GM10248 (cell line): ENCODE results near the gene DRICH1.

ENCODE experiments used
- CTCF ChIA-PET: fragments of 300-600 bp; sonication (Branson Sonifier 250); formaldehyde crosslinking; extraction: SDS; loops from one replicate; lab custom pipeline; 2021; ENCODE audit warnings: antibody characterized with exemption; lab: Yijun Ruan, JAX
- POLR2A ChIA-PET: fragments of 350-650 bp; sonication (Branson Sonifier 250); formaldehyde crosslinking; extraction: SDS; loops from one replicate; lab custom pipeline; 2020; ENCODE audit warnings: antibody characterized with exemption; lab: Yijun Ruan, JAX
- DNase-seq: peaks from one replicate; pipeline ENCODE4 v3.0.0; 2012; ENCODE audit errors: extremely low spot score
- TF ChIP-seq, protein P1 (sequence below): IDR thresholded peaks from 2 replicates; pipeline ENCODE4 v1.5.1; 2012; ENCODE audit warnings: mild to moderate bottlenecking, low read depth; ENCODE audit errors: extremely low read depth, missing control alignments, control extremely low read depth

DRICH1 gene

DNA sequence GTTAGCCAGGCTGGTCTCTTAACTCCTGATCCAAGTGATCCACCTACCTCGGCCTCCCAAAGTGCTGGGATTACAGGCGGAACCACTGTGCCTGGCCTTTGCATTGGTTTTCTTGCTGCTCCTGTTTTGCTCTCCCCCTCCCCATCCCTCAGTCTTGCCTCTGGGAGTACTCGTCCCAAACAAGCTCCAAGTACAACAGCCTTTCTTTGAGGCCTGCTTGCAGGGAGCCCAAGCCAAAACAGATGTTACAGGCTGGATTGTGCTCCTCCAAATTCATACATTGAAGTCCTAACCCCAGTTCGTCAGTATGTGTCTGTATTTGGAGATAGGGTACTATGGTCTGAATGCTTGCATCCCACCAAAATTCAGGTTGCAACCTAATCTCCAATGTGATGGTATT, 60.6 kb downstream of the DRICH1 start:
- POLR2A ChIA-PET: no interaction called here
- TF ChIP-seq, protein P1, sequence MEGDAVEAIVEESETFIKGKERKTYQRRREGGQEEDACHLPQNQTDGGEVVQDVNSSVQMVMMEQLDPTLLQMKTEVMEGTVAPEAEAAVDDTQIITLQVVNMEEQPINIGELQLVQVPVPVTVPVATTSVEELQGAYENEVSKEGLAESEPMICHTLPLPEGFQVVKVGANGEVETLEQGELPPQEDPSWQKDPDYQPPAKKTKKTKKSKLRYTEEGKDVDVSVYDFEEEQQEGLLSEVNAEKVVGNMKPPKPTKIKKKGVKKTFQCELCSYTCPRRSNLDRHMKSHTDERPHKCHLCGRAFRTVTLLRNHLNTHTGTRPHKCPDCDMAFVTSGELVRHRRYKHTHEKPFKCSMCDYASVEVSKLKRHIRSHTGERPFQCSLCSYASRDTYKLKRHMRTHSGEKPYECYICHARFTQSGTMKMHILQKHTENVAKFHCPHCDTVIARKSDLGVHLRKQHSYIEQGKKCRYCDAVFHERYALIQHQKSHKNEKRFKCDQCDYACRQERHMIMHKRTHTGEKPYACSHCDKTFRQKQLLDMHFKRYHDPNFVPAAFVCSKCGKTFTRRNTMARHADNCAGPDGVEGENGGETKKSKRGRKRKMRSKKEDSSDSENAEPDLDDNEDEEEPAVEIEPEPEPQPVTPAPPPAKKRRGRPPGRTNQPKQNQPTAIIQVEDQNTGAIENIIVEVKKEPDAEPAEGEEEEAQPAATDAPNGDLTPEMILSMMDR: no peak
- CTCF ChIA-PET: interaction anchor here (1.2 kb wide), 1 partner anchor 10 kb away, joined by 3 read pairs; no protein-coding TSS in a partner anchor
- no peak for DNase-seq

DNA sequence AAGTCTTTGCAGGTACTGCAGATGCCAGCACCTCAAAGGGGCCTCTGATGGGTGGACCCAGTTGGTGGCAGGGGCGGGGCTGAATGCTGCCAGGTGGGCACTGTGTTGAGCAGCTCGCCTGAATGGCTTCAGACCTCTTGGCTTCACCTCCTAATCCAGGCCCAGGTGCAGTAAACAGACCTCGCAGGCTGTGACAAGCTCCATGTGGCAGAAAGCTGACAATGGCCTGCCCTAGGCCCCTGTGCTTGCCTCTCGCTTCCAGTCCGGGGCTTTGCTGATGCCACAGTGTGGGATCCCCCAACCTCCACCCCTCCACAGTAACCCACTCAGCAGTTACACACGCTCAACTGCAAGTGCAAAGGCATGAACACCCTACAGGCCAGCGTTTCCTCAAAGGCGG, 61.4 kb downstream of the DRICH1 start:
- DNase-seq: peak; percentile 5
- ChIA-PET POLR2A (no interaction called here), CTCF (interaction anchor here (1.2 to 1.6 kb wide), 2 partner anchors 11 to 20 kb away, joined by 3 to 5 read pairs; no protein-coding TSS in a partner anchor)
- TF ChIP-seq, protein P1: no peak

DNA sequence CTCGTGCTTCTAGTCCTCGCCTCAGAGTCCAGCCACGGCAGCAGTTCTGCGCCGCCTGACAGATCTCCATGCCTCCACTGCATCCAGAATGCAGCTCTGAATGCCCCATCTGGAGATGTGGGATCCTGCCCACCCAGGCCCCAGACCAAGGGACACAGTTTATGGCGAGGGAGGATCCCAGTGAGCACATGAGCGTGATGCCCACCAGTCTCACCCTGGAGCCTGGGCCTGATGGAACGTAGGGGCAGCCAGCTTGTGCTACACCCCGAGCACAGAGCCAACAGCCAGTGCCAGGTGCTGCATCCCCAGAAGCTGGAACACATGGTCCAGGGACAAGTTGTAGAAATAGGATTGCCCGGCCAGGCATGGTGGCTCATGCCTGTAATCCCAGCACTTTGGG, 62.4 kb downstream of the DRICH1 start:
- DNase-seq: no peak
- TF ChIP-seq, protein P1: no peak
- CTCF ChIA-PET: interaction anchor here (1.6 kb wide), 1 partner anchor 21 kb away, joined by 5 read pairs; no protein-coding TSS in a partner anchor
- POLR2A ChIA-PET: no interaction called here

DNA sequence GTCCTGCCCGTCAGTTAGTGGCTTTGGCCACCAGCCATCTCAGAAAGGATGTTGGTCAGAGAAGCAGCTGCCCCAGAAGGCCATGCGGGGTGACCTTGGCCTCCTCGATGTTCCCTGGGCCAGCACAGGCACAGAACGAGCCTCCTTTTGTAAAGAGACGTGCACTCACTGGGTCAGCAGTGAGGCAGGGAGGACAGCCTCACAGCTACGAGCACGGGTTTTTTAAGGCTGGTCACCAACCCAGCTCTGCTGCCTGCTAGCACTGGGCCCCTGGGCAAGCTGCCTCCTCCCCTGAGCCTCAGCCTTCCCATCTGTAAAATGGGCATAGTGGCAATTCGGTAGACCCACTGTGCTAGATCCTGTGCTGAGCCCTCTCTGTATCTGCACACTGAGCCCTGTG, 62.8 kb downstream of the DRICH1 start:
- no peak for DNase-seq
- POLR2A ChIA-PET: no interaction called here
- TF ChIP-seq, protein P1: no peak
- CTCF ChIA-PET: no interaction called here

DNA sequence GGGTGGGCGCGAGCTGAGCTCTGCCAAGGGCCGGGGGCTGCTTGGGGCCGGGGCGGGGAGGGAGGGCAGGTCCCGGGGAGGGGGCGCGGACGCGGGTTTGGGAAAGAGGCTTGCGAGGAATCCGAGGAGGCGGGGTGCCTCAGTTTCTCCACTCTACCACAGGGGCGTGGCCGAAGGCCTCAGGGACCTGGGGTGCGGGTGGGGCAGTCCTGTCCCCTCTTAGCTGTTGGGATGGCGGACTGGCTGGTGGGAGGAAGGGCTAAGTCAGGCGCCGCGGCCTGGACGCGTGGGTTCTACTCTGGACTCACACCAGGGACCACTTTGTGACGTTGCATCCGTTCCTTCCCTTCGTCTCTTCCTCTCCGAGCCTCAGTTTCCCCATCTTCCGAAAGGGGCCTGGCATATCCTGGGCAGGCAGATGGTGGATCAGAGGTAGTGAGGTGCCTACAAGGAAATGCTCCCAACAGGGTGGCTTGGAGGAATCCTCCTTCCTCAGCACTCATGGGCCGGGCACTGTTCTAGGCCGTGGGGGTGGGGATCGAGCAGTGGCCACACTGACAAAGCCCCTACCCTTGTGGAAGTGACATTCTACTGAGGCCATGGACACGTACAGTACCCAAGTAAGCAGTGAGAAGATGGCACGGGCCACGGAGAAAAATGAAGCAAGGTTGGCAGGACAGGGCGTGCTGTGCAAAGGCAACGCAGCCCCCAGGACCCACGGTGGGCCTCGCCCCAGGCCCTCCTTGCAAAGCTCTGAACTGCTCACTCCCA, 65.2 kb downstream of the DRICH1 start:
- DNase-seq: peak; percentile 12
- POLR2A ChIA-PET: no interaction called here
- CTCF ChIA-PET: interaction anchor here (1.0 kb wide), 1 partner anchor 24 kb away, joined by 3 read pairs; no protein-coding TSS in a partner anchor
- TF ChIP-seq, protein P1: no peak

DNA sequence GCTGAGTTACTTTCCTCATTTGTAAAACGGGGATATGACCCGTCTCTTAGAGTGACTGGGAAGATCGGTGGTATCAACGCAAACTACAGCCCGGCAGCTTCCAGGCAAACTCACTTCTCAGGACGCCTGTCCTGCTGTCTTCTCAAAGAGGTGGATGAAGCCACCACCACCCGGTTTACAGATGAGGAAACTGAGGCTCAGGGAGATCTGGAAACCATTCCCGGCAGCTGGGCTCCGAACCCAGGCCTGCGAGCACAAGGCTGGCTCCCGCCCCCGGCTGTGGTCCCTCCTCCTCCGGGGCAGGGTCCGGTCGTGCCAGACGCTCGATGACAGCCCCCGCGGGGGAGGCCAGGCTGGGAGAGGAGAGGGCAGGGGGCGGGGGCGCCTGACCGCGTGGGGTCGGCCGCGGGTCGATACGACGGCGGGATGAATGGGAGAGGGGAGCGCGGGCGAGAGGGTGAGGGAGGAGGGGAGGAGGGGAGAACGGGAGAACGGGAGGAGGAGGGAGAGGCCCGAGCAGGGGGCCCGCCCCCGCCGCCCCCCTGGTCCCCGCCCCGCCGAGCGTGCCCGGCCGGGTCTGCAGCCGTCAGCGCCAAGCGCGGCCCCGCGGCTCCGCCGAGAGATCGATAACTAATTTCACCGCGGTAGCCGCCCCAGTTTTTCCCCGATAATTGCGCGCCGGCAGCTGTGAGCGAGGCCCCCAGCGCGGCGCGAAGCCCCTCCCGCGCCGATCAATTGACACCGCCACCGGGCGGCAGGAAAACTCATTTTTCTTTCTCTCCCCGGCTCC, 66.0 kb downstream of the DRICH1 start:
- CTCF ChIA-PET: no interaction called here

More for the DNA sequence above, 66.0 kb downstream of the DRICH1 start:
- peak; percentile 20 for DNase-seq
- POLR2A ChIA-PET: no interaction called here
- TF ChIP-seq, protein P1: no peak
